Measurements from ENCODE around the gene ETNK1.
A peak's percentile ranks its signal among the peaks of the same experiment; 100 is the strongest.

ETNK1 gene

DNA sequence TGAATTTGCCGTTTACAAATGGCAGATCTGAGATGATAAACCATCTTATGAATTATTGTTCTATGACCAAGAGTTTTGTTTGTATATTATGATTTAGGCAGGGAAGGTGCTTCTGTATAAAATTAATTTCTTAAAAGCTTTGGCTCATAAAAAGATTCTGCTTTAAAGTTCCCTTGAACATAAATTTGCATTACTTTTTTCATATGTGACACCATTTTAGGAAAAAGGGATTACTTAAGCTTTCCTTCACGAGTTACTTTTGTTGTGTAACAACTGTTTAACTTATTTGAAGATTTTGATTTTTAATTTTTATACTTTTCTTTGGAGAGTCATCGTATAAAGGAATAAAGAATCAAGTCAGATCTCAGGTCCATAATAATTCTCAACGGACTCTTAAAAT is 3.3 kb downstream of the ETNK1 start:
- no peak overlapping the region for H3K4me3 ChIP-seq (ENCODE audit: low read depth, low read length)
- no peaks in the 10 kb centered on the region for H3K27me3 ChIP-seq (ENCODE audit: control insufficient read depth, insufficient read depth, low read length)
- H2AFZ ChIP-seq: no peak overlapping the region
- H3K4me1 ChIP-seq: no peaks in the 10 kb centered on the region
- H3K4me2 ChIP-seq (ENCODE audit: low read length): peak overlapping the region; percentile 19
- peaks cover 14% of the 10 kb centered on the region for H3K79me2 ChIP-seq
- no peak overlapping the region for H3K27ac ChIP-seq
- TF ChIP-seq, protein P1, sequence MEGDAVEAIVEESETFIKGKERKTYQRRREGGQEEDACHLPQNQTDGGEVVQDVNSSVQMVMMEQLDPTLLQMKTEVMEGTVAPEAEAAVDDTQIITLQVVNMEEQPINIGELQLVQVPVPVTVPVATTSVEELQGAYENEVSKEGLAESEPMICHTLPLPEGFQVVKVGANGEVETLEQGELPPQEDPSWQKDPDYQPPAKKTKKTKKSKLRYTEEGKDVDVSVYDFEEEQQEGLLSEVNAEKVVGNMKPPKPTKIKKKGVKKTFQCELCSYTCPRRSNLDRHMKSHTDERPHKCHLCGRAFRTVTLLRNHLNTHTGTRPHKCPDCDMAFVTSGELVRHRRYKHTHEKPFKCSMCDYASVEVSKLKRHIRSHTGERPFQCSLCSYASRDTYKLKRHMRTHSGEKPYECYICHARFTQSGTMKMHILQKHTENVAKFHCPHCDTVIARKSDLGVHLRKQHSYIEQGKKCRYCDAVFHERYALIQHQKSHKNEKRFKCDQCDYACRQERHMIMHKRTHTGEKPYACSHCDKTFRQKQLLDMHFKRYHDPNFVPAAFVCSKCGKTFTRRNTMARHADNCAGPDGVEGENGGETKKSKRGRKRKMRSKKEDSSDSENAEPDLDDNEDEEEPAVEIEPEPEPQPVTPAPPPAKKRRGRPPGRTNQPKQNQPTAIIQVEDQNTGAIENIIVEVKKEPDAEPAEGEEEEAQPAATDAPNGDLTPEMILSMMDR (IDR thresholded peaks at IDR 0.05): no peak
- H3K36me3 ChIP-seq (ENCODE audit: control insufficient read depth, insufficient read depth, low read length): no peaks in the 10 kb centered on the region
- no peak overlapping the region for H3K9ac ChIP-seq
- no peaks in the 10 kb centered on the region for H3K9me3 ChIP-seq (ENCODE audit: control insufficient read depth, low read length)

- Histone ChIP-seq H3K4me3 (ENCODE audit: low read depth, low read length) (no peak overlapping the region), H3K9ac (no peak overlapping the region), H2AFZ (no peak overlapping the region), H3K27me3 (ENCODE audit: control insufficient read depth, insufficient read depth, low read length) (no peaks in the 10 kb centered on the region), H3K9me3 (ENCODE audit: control insufficient read depth, low read length) (no peaks in the 10 kb centered on the region), H3K79me2 (peaks cover 25% of the 10 kb centered on the region), H3K4me2 (ENCODE audit: low read length) (no peak overlapping the region), H3K36me3 (ENCODE audit: control insufficient read depth, insufficient read depth, low read length) (no peaks in the 10 kb centered on the region), H3K4me1 (no peaks in the 10 kb centered on the region), H3K27ac (no peak overlapping the region)
- TF ChIP-seq, protein P1 (IDR thresholded peaks at IDR 0.05): peak; percentile 71
Observed at GRCh38 chr12:22631863-22632463, 7.0 kb downstream of the ETNK1 start.

GRCh38 chr12:22634883-22635282 is 9.9 kb downstream of the ETNK1 start:
- H2AFZ ChIP-seq: no peak overlapping the region
- no peak overlapping the region for H3K4me2 ChIP-seq (ENCODE audit: low read length)
- TF ChIP-seq, protein P1 (IDR thresholded peaks at IDR 0.05): no peak
- H3K79me2 ChIP-seq: peaks cover 35% of the 10 kb centered on the region
- H3K4me1 ChIP-seq: no peaks in the 10 kb centered on the region
- H3K9ac ChIP-seq: no peak overlapping the region
- H3K9me3 ChIP-seq (ENCODE audit: control insufficient read depth, low read length): no peaks in the 10 kb centered on the region
- H3K36me3 ChIP-seq (ENCODE audit: control insufficient read depth, insufficient read depth, low read length): no peaks in the 10 kb centered on the region
- H3K4me3 ChIP-seq (ENCODE audit: low read depth, low read length): no peak overlapping the region
- no peaks in the 10 kb centered on the region for H3K27me3 ChIP-seq (ENCODE audit: control insufficient read depth, insufficient read depth, low read length)
- H3K27ac ChIP-seq: no peak overlapping the region

DNA sequence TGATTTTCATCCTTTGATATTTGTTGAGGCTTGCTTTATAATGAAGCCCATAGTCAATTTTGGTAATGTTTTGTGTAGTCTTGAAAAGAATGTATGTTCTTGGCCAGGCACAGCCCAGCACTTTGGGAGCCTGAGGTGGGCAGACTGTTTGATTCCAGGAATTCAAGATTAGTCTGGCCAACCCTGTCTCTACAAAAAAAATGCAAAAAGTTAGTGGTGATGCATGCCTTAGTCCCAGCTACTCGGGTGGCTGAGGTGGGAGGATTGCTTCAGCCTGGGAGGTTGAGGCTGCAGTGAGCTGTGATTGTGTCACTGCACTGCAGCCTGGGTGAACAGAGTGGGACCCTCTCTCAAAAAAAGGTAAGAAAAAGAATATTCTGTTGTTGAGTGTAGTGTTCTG is 10.8 kb downstream of the ETNK1 start:
- H3K36me3 ChIP-seq (ENCODE audit: control insufficient read depth, insufficient read depth, low read length): no peaks in the 10 kb centered on the region
- no peak overlapping the region for H3K4me3 ChIP-seq (ENCODE audit: low read depth, low read length)
- H2AFZ ChIP-seq: no peak overlapping the region
- no peaks in the 10 kb centered on the region for H3K4me1 ChIP-seq
- no peak overlapping the region for H3K4me2 ChIP-seq (ENCODE audit: low read length)
- no peak overlapping the region for H3K27ac ChIP-seq
- TF ChIP-seq, protein P1 (IDR thresholded peaks at IDR 0.05): no peak
- H3K9me3 ChIP-seq (ENCODE audit: control insufficient read depth, low read length): no peaks in the 10 kb centered on the region
- H3K27me3 ChIP-seq (ENCODE audit: control insufficient read depth, insufficient read depth, low read length): no peaks in the 10 kb centered on the region
- H3K9ac ChIP-seq: no peak overlapping the region
- H3K79me2 ChIP-seq: peaks cover 35% of the 10 kb centered on the region

GRCh38 chr12:22640851-22641250 is 15.9 kb downstream of the ETNK1 start:
- TF ChIP-seq, protein P1 (IDR thresholded peaks at IDR 0.05): no peak
- H3K4me3 ChIP-seq (ENCODE audit: low read depth, low read length): no peak overlapping the region
- H3K27ac ChIP-seq: no peak overlapping the region
- peaks cover 16% of the 10 kb centered on the region for H3K79me2 ChIP-seq
- no peak overlapping the region for H3K4me2 ChIP-seq (ENCODE audit: low read length)
- H3K4me1 ChIP-seq: no peaks in the 10 kb centered on the region
- H2AFZ ChIP-seq: no peak overlapping the region
- H3K9me3 ChIP-seq (ENCODE audit: control insufficient read depth, low read length): no peaks in the 10 kb centered on the region
- no peak overlapping the region for H3K9ac ChIP-seq
- H3K36me3 ChIP-seq (ENCODE audit: control insufficient read depth, insufficient read depth, low read length): no peaks in the 10 kb centered on the region
- H3K27me3 ChIP-seq (ENCODE audit: control insufficient read depth, insufficient read depth, low read length): no peaks in the 10 kb centered on the region

All from parathyroid adenoma (tissue), 2 donors.